HEK293T (cell line): ENCODE results near the gene POU2F2.

Source experiments
- CTCF ChIA-PET: fragments of 350-600 bp; formaldehyde crosslinking; extraction: SDS; loops from one replicate; lab custom pipeline; 2021; ENCODE audit warnings: antibody characterized with exemption, inconsistent platforms; lab: Yijun Ruan, JAX
- POLR2A ChIA-PET: fragments of 350-600 bp; formaldehyde crosslinking; extraction: SDS; loops from one replicate; lab custom pipeline; 2020; ENCODE audit warnings: antibody characterized with exemption, inconsistent platforms; lab: Yijun Ruan, JAX
- DNase-seq: peaks from one replicate; pipeline ENCODE4 v3.0.0; 2012; ENCODE audit warnings: mixed read lengths; ENCODE audit errors: extremely low spot score
- ARNT ChIP-seq: fragments of 450-650 bp; IDR thresholded peaks from 2 replicates; pipeline ENCODE4 v1.6.1; 2017; ENCODE audit warnings: mild to moderate bottlenecking
- BHLHE40 ChIP-seq: fragments of 450-650 bp; IDR thresholded peaks from 2 replicates; pipeline ENCODE4 v1.6.1; 2016; ENCODE audit warnings: mild to moderate bottlenecking, moderate library complexity, borderline replicate concordance
- CTBP1 ChIP-seq: fragments of 450-650 bp; IDR thresholded peaks from 2 replicates; pipeline ENCODE4 v1.6.1; 2016; ENCODE audit warnings: borderline replicate concordance
- ELF4 ChIP-seq: fragments of 450-650 bp; IDR thresholded peaks from 2 replicates; pipeline ENCODE4 v1.6.1; 2017; ENCODE audit warnings: antibody characterized with exemption
- FOXA1 ChIP-seq: fragments of 450-650 bp; IDR thresholded peaks from 2 replicates; pipeline ENCODE4 v1.6.1; 2016; ENCODE audit warnings: mild to moderate bottlenecking
- FOXK2 ChIP-seq: fragments of 450-650 bp; IDR thresholded peaks from 2 replicates; pipeline ENCODE4 v1.6.1; 2016; ENCODE audit warnings: mild to moderate bottlenecking
- FOXM1 ChIP-seq: fragments of 450-650 bp; IDR thresholded peaks from 2 replicates; pipeline ENCODE4 v1.6.1; 2017; ENCODE audit warnings: mild to moderate bottlenecking, borderline replicate concordance
- HDGF ChIP-seq: fragments of 450-650 bp; IDR thresholded peaks from 2 replicates; pipeline ENCODE4 v1.6.1; 2017; ENCODE audit warnings: antibody characterized with exemption, borderline replicate concordance
- L3MBTL2 ChIP-seq: fragments of 450-650 bp; conservative IDR thresholded peaks from 2 replicates; pipeline ENCODE4 v1.6.1; 2016; ENCODE audit warnings: mild to moderate bottlenecking
- LEF1 ChIP-seq: fragments of 450-650 bp; IDR thresholded peaks from 2 replicates; pipeline ENCODE4 v1.6.1; 2017; ENCODE audit warnings: mild to moderate bottlenecking, borderline replicate concordance
- NFRKB ChIP-seq: fragments of 450-650 bp; IDR thresholded peaks from 2 replicates; pipeline ENCODE4 v1.6.1; 2016; ENCODE audit warnings: mild to moderate bottlenecking, moderate library complexity
- PKNOX1 ChIP-seq: fragments of 450-650 bp; IDR thresholded peaks from 2 replicates; pipeline ENCODE4 v1.6.1; 2016
- SP1 ChIP-seq: fragments of 450-650 bp; IDR thresholded peaks from 2 replicates; pipeline ENCODE4 v1.6.1; 2017
- SUZ12 ChIP-seq: fragments of 450-650 bp; IDR thresholded peaks from 2 replicates; pipeline ENCODE4 v1.6.1; 2016; ENCODE audit warnings: mild to moderate bottlenecking
- TARDBP ChIP-seq: fragments of 450-650 bp; IDR thresholded peaks from 2 replicates; pipeline ENCODE4 v1.6.1; 2016
- ZNF384 ChIP-seq: fragments of 450-650 bp; IDR thresholded peaks from 2 replicates; pipeline ENCODE4 v1.6.1; 2016

Gene POU2F2

GRCh38 chr19:42095814-42096230 lies 36.4 kb downstream of the POU2F2 start:
- TF ChIP-seq ARNT (no peak), HDGF (no peak), L3MBTL2 (no peak), TARDBP (no peak), ELF4 (no peak), BHLHE40 (no peak), LEF1 (no peak), FOXM1 (no peak), SUZ12 (no peak), FOXK2 (no peak), SP1 (no peak), CTBP1 (no peak), FOXA1 (no peak), ZNF384 (no peak), NFRKB (no peak), PKNOX1 (no peak)
- CTCF ChIA-PET, result no interaction called here
- POLR2A ChIA-PET, result no interaction called here
- no peak for DNase-seq

- TF ChIP-seq BHLHE40 (no peak), TARDBP (no peak), FOXK2 (no peak), FOXA1 (no peak), FOXM1 (no peak), LEF1 (no peak), CTBP1 (no peak), NFRKB (no peak), ZNF384 (no peak), L3MBTL2 (no peak), ELF4 (no peak), HDGF (no peak), SP1 (no peak), ARNT (no peak), PKNOX1 (no peak)
- CTCF ChIA-PET, result no interaction called here
- POLR2A ChIA-PET, result no interaction called here
- DNase-seq, result no peak
Measured at GRCh38 chr19:42095142-42095813, 37.0 kb downstream of the POU2F2 start.

GRCh38 chr19:42093926-42094325 lies 38.3 kb downstream of the POU2F2 start:
- POLR2A ChIA-PET, result interaction anchor here (1.0 kb wide), 1 partner anchor 17 kb away, joined by 3 read pairs; no protein-coding TSS in a partner anchor
- no peak for DNase-seq
- CTCF ChIA-PET, result interaction anchor here (1.1 to 1.5 kb wide), 2 partner anchors 12 to 20 kb away, joined by 3 read pairs; no protein-coding TSS in a partner anchor
- TF ChIP-seq HDGF (no peak), FOXA1 (no peak), FOXM1 (no peak), PKNOX1 (no peak), CTBP1 (no peak), LEF1 (no peak), FOXK2 (no peak), TARDBP (no peak), SUZ12 (no peak), ZNF384 (no peak), SP1 (no peak), ELF4 (no peak), BHLHE40 (no peak), ARNT (no peak), L3MBTL2 (no peak), NFRKB (no peak)

GRCh38 chr19:42093505-42093904 lies 38.7 kb downstream of the POU2F2 start:
- POLR2A ChIA-PET, result interaction anchor here (1.0 kb wide), 1 partner anchor 17 kb away, joined by 3 read pairs; no protein-coding TSS in a partner anchor
- no peak for TF ChIP-seq ZNF384
- no peak for TF ChIP-seq SP1
- no peak for TF ChIP-seq FOXA1
- TF ChIP-seq ELF4, result no peak
- TF ChIP-seq HDGF, result no peak
- TF ChIP-seq SUZ12, result no peak
- no peak for TF ChIP-seq FOXK2
- no peak for TF ChIP-seq NFRKB
- no peak for DNase-seq
- CTCF ChIA-PET, result interaction anchor here (1.1 to 1.5 kb wide), 2 partner anchors 12 to 21 kb away, joined by 3 read pairs; no protein-coding TSS in a partner anchor

- POLR2A ChIA-PET, result no interaction called here
- TF ChIP-seq FOXA1 (no peak), HDGF (no peak), L3MBTL2 (no peak), SP1 (no peak), TARDBP (no peak), PKNOX1 (no peak), FOXM1 (no peak), FOXK2 (no peak), NFRKB (no peak), LEF1 (no peak), CTBP1 (no peak), SUZ12 (no peak), ZNF384 (no peak), ARNT (no peak), ELF4 (no peak), BHLHE40 (no peak)
- DNase-seq, result no peak
- CTCF ChIA-PET, result no interaction called here
Measured at GRCh38 chr19:42092350-42092749, 39.9 kb downstream of the POU2F2 start.

GRCh38 chr19:42091742-42092141 lies 40.5 kb downstream of the POU2F2 start:
- ChIA-PET POLR2A (no interaction called here), CTCF (no interaction called here)
- no peak for DNase-seq

More at GRCh38 chr19:42091742-42092141, 40.5 kb downstream of the POU2F2 start:
- no peak for TF ChIP-seq FOXM1
- no peak for TF ChIP-seq SUZ12
- no peak for TF ChIP-seq FOXK2
- TF ChIP-seq NFRKB, result no peak
- no peak for TF ChIP-seq HDGF
- TF ChIP-seq ELF4, result no peak
- no peak for TF ChIP-seq CTBP1
- no peak for TF ChIP-seq SP1
- no peak for TF ChIP-seq ZNF384
- TF ChIP-seq BHLHE40, result no peak
- TF ChIP-seq FOXA1, result no peak
- TF ChIP-seq L3MBTL2, result no peak
- no peak for TF ChIP-seq TARDBP
- TF ChIP-seq PKNOX1, result no peak
- no peak for TF ChIP-seq LEF1
